CD8-positive, alpha-beta memory T cell (primary cell): Measurements from ENCODE around the gene SLAMF8. TPM values are rescaled to one million over a fixed set of nuclear protein-coding genes. Genes with fewer than 3 reads are reported as not detected.
A peak's percentile ranks its signal among the peaks of the same experiment; 100 is the strongest.

ENCODE experiments used
- CTCF ChIA-PET: fragments of 350-600 bp; sonication (Branson Sonifier 250); formaldehyde crosslinking; loops from one replicate; lab custom pipeline; 2021; ENCODE audit warnings: antibody characterized with exemption; lab: Charles Lee
- POLR2A ChIA-PET: fragments of 350-600 bp; sonication (Branson Sonifier 250); formaldehyde crosslinking; loops from one replicate; lab custom pipeline; 2021; ENCODE audit warnings: antibody characterized with exemption; lab: Charles Lee
- DNase-seq, 5 donors: peaks; one replicate each; pipeline versions ENCODE4 v3.0.0 to v3.0.0-alpha.2; 2020 to 2022; ENCODE audit warnings: mixed read lengths in 1 of 5
- H3K27ac ChIP-seq: one replicate; pipeline ENCODE4 v1.7.0; 2013; ENCODE audit warnings: low read depth, mild to moderate bottlenecking, low read length, moderate library complexity
- H3K27me3 ChIP-seq: 2 replicates; pipeline ENCODE4 v1.7.0; 2013; ENCODE audit warnings: low read length, mild to moderate bottlenecking; ENCODE audit not compliant: insufficient read depth, poor library complexity, severe bottlenecking
- H3K36me3 ChIP-seq: 2 replicates; pipeline ENCODE4 v1.7.0; 2013; ENCODE audit warnings: mild to moderate bottlenecking, low read length, moderate library complexity; ENCODE audit not compliant: insufficient read depth
- H3K4me1 ChIP-seq: 2 replicates; pipeline ENCODE4 v1.7.0; 2013; ENCODE audit warnings: mild to moderate bottlenecking, low read length, moderate library complexity; ENCODE audit not compliant: insufficient read depth
- H3K4me3 ChIP-seq: 2 replicates; pipeline ENCODE4 v1.7.0; 2013; ENCODE audit warnings: mild to moderate bottlenecking, low read length
- H3K9me3 ChIP-seq: 2 replicates; pipeline ENCODE4 v1.7.0; 2013; ENCODE audit warnings: mild to moderate bottlenecking, low read length
- H3K27ac Mint-ChIP-seq, 8 donors: one replicate each; pipeline ENCODE4 v1.8.0; 2020 to 2021; ENCODE audit warnings: mixed read lengths in 8 of 8, mild to moderate bottlenecking in 6 of 8, inconsistent platforms in 3 of 8, moderate library complexity in 3 of 8
- H3K27me3 Mint-ChIP-seq, 2 donors: one replicate each; pipeline ENCODE4 v1.8.0; 2020 to 2021; ENCODE audit warnings: mixed read lengths in 2 of 2, mild to moderate bottlenecking in 1 of 2, moderate library complexity in 1 of 2
- H3K36me3 Mint-ChIP-seq, 3 donors: one replicate each; pipeline ENCODE4 v1.8.0; 2020 to 2021; ENCODE audit warnings: mixed read lengths in 3 of 3, inconsistent platforms in 1 of 3, mild to moderate bottlenecking in 1 of 3
- H3K4me1 Mint-ChIP-seq, 3 donors: one replicate each; pipeline ENCODE4 v1.8.0; 2020 to 2021; ENCODE audit warnings: mixed read lengths in 3 of 3, inconsistent platforms in 1 of 3, mild to moderate bottlenecking in 1 of 3
- H3K4me3 Mint-ChIP-seq, 7 donors: one replicate each; pipeline ENCODE4 v1.8.0; 2020 to 2021; ENCODE audit warnings: mixed read lengths in 7 of 7, mild to moderate bottlenecking in 6 of 7, moderate library complexity in 4 of 7, inconsistent platforms in 2 of 7
- H3K9me3 Mint-ChIP-seq, 5 donors: one replicate each; pipeline ENCODE4 v1.8.0; 2020 to 2022; ENCODE audit warnings: mixed read lengths in 5 of 5, mild to moderate bottlenecking in 3 of 5, moderate library complexity in 2 of 5, inconsistent platforms in 1 of 5
- polyA plus RNA-seq: library from polyadenylated mRNA; unstranded; fragments of 300-500 nt; fragmentation: Illumina TruSeq; gene quantifications from one replicate; pipeline ENCODE4 v1.2.3, GENCODE V29; 2021
- total RNA-seq, 2 experiments: library from RNA; stranded (reverse); gene quantifications; one replicate each; pipeline ENCODE4 v1.2.3, GENCODE V29; 2021

The SLAMF8 gene
- total and polyA plus RNA-seq, 3 experiments from 2014 or later: 3.2 to 7.3 (median 4.0) TPM

DNA sequence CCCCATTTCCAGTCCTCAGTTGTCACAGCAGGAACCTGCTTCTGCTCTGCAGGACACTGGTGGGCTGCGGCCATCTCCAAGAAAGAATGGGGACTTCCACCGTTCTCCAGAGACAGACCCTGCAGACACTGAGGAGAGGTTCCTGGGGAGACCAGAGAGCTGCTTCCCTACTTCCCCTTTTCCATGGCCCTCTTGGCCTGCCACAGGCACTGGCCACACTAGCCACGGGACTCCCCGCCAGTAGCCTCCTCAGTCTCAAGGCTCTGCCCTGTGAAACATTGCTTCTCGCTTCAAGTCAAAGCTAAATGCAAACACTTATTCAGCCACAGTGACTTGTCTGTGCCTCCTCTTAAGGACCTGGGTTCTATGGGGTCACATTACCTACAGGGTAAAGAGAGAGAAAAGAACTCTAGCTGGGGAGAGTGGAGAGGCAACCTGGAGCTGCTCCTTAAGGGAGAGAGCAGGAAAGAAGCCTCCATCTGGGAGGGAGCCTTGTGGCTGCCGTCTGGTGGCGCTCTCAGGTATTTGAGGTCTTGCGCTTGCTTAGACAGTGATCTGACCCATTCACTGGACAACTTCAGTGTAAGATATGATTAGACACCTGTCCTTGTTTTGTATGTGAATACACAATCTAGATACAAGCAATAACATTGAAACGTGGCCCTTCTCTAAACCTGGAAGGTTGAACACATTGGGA lies 5.4 kb upstream of the SLAMF8 start:
- POLR2A ChIA-PET: no interaction called here

GRCh38 chr1:159823406-159823805 lies 3.3 kb upstream of the SLAMF8 start:
- peaks cover 5% of the 10 kb centered on the region for H3K9me3 ChIP-seq
- Mint-ChIP-seq H3K27ac (no peak overlapping the region), H3K4me3 (peak overlapping the region in 1 of 7 donors; percentile 14), H3K4me1 (peaks cover 65 to 86% (median 81%) of the 10 kb centered on the region in 3 donors), H3K9me3 (peaks cover 2 to 19% (median 10%) of the 10 kb centered on the region in 5 donors), H3K27me3 (peaks cover 0 to 5% of the 10 kb centered on the region in 2 donors), H3K36me3 (peaks cover 0 to 6% (median 0%) of the 10 kb centered on the region in 3 donors)
- no peak overlapping the region for H3K27ac ChIP-seq
- no peak overlapping the region for H3K4me3 ChIP-seq
- no peak for DNase-seq
- no peaks in the 10 kb centered on the region for H3K27me3 ChIP-seq
- POLR2A ChIA-PET: no interaction called here
- CTCF ChIA-PET: interaction anchor here (0.9 to 1.1 kb wide), 2 partner anchors 24 to 68 kb away, joined by 3 to 5 read pairs; no protein-coding TSS in a partner anchor
- H3K36me3 ChIP-seq: no peaks in the 10 kb centered on the region
- peaks cover 49% of the 10 kb centered on the region for H3K4me1 ChIP-seq

More for the DNA sequence above, 5.4 kb upstream of the SLAMF8 start:
- Mint-ChIP-seq H3K4me3 (peak overlapping the region in 1 of 7 donors; percentile 10), H3K36me3 (peaks cover 0 to 2% (median 0%) of the 10 kb centered on the region in 3 donors), H3K27me3 (peaks cover 0 to 2% of the 10 kb centered on the region in 2 donors), H3K9me3 (no peaks in the 10 kb centered on the region), H3K27ac (peak overlapping the region in 2 of 8 donors; percentile 14 to 38), H3K4me1 (peaks cover 45 to 69% (median 65%) of the 10 kb centered on the region in 3 donors)
- H3K36me3 ChIP-seq: no peaks in the 10 kb centered on the region
- H3K9me3 ChIP-seq: no peaks in the 10 kb centered on the region
- peaks cover 29% of the 10 kb centered on the region for H3K4me1 ChIP-seq
- no peak overlapping the region for H3K4me3 ChIP-seq
- no peak for DNase-seq
- CTCF ChIA-PET: interaction anchor here (0.7 to 4.0 kb wide), 6 partner anchors 9 to 71 kb away, joined by 3 to 18 read pairs (median 6); partner anchors contain the start of gene FCRL6
- no peaks in the 10 kb centered on the region for H3K27me3 ChIP-seq
- no peak overlapping the region for H3K27ac ChIP-seq

DNA sequence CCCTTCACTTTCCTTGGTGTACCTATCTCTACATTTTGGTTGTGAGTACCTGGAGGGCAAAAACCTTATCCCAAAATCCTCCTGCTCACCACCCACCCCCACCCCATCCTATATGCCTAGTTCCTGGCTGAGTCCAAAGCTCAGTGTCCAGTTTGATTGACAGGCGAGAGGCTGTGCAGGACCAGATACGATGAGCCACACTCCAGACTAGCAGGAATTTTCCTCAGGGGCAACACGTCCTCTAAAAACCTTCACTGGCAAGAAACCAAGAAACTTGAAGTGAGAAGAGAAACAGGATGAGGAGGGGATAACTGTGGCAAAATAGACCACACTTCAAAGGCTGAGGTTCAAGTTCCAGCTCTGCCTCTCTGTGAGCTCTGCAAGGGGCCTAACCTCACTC lies 1.1 kb upstream of the SLAMF8 start:
- Histone ChIP-seq H3K4me1 (peaks cover 57% of the 10 kb centered on the region), H3K9me3 (peaks cover 8% of the 10 kb centered on the region), H3K27ac (no peak overlapping the region), H3K27me3 (no peaks in the 10 kb centered on the region), H3K4me3 (peak overlapping the region; percentile 18), H3K36me3 (no peaks in the 10 kb centered on the region)
- Mint-ChIP-seq H3K4me3 (peak overlapping the region; percentile 57 to 90 (median 80)), H3K36me3 (peaks cover 5 to 19% (median 6%) of the 10 kb centered on the region in 3 donors), H3K9me3 (peaks cover 12 to 39% (median 27%) of the 10 kb centered on the region in 5 donors), H3K27ac (peak overlapping the region in 5 of 8 donors; percentile 5 to 90 (median 83)), H3K27me3 (peaks cover 0 to 6% of the 10 kb centered on the region in 2 donors), H3K4me1 (peaks cover 82 to 93% (median 89%) of the 10 kb centered on the region in 3 donors)
- ChIA-PET CTCF (interaction anchor here (1.0 to 1.6 kb wide), 4 partner anchors 13 to 67 kb away, joined by 3 to 4 read pairs (median 3); partner anchors contain the start of gene DUSP23), POLR2A (interaction anchor here (0.9 to 1.1 kb wide), 2 partner anchors 8 to 100 kb away, joined by 3 read pairs; partner anchors contain the start of gene TAGLN2)
- DNase-seq: no peak

- no peaks in the 10 kb centered on the region for H3K27me3 ChIP-seq
- peaks cover 8% of the 10 kb centered on the region for H3K9me3 ChIP-seq
- no peak for DNase-seq
- H3K27me3 Mint-ChIP-seq: peaks cover 0 to 6% of the 10 kb centered on the region in 2 donors
- peak overlapping the region; percentile 55 to 97 (median 88) for H3K27ac Mint-ChIP-seq
- ChIA-PET POLR2A (interaction anchor here (1.0 to 1.3 kb wide), 3 partner anchors 27 to 96 kb away, joined by 4 to 6 read pairs (median 4); no protein-coding TSS in a partner anchor), CTCF (interaction anchor here (0.9 to 2.4 kb wide), 7 partner anchors 8 to 67 kb away, joined by 3 to 13 read pairs (median 6); partner anchors contain the start of gene DUSP23)
- H3K27ac ChIP-seq: peak overlapping the region; percentile 39
- H3K36me3 Mint-ChIP-seq: peaks cover 5 to 19% (median 6%) of the 10 kb centered on the region in 3 donors
- peaks cover 12 to 39% (median 27%) of the 10 kb centered on the region in 5 donors for H3K9me3 Mint-ChIP-seq
- H3K4me1 ChIP-seq: peaks cover 57% of the 10 kb centered on the region
- H3K36me3 ChIP-seq: no peaks in the 10 kb centered on the region
- peak overlapping the region; percentile 38 for H3K4me3 ChIP-seq
- H3K4me1 Mint-ChIP-seq: peaks cover 78 to 87% (median 84%) of the 10 kb centered on the region in 3 donors
- peak overlapping the region; percentile 57 to 90 (median 80) for H3K4me3 Mint-ChIP-seq
Measured at GRCh38 chr1:159827102-159827490, 423 bp downstream of the SLAMF8 start.

DNA sequence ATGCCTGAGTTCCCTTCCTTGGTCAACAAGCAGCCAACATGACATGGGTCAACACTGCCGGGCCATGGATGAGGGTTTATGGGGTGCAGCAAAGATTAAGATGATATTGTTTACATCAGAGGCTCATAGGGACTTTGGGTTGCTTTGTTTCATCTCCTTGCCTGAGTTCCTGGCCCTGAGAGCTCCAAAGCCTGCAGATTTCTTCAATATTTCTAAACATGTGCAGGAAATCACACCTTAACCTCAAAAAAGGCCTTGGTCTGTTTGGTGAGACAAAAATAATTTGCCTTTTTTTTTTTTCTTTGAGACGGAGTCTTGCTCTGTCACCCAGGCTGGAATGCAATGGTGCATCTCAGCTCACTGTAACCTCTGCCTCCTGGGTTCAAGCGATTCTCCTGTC lies 876 bp downstream of the SLAMF8 start:
- peak overlapping the region; percentile 55 to 97 (median 88) for H3K27ac Mint-ChIP-seq
- no peaks in the 10 kb centered on the region for H3K27me3 ChIP-seq
- peak overlapping the region; percentile 39 for H3K27ac ChIP-seq
- peaks cover 8% of the 10 kb centered on the region for H3K9me3 ChIP-seq
- ChIA-PET CTCF (interaction anchor here (0.9 to 2.4 kb wide), 8 partner anchors 9 to 66 kb away, joined by 3 to 13 read pairs (median 6); partner anchors contain the start of gene DUSP23), POLR2A (interaction anchor here (0.7 to 1.3 kb wide), 3 partner anchors 26 to 96 kb away, joined by 4 to 6 read pairs (median 5); no protein-coding TSS in a partner anchor)
- peak in 1 of 5 donors; percentile 73 for DNase-seq
- peaks cover 12 to 39% (median 27%) of the 10 kb centered on the region in 5 donors for H3K9me3 Mint-ChIP-seq
- no peaks in the 10 kb centered on the region for H3K36me3 ChIP-seq
- H3K27me3 Mint-ChIP-seq: peaks cover 0 to 6% of the 10 kb centered on the region in 2 donors
- H3K4me1 Mint-ChIP-seq: peaks cover 74 to 82% (median 80%) of the 10 kb centered on the region in 3 donors
- H3K4me3 ChIP-seq: peak overlapping the region; percentile 38
- H3K36me3 Mint-ChIP-seq: peaks cover 5 to 19% (median 6%) of the 10 kb centered on the region in 3 donors
- H3K4me3 Mint-ChIP-seq: peak overlapping the region; percentile 57 to 90 (median 80)
- peaks cover 57% of the 10 kb centered on the region for H3K4me1 ChIP-seq

- no peak for DNase-seq
- Histone ChIP-seq H3K4me3 (peak overlapping the region; percentile 38), H3K4me1 (peaks cover 57% of the 10 kb centered on the region), H3K27me3 (no peaks in the 10 kb centered on the region), H3K9me3 (peaks cover 8% of the 10 kb centered on the region), H3K36me3 (no peaks in the 10 kb centered on the region), H3K27ac (no peak overlapping the region)
- Mint-ChIP-seq H3K27me3 (peaks cover 0 to 6% of the 10 kb centered on the region in 2 donors), H3K27ac (peak overlapping the region in 3 of 8 donors; percentile 18 to 83 (median 40)), H3K9me3 (peaks cover 12 to 39% (median 27%) of the 10 kb centered on the region in 5 donors), H3K36me3 (peaks cover 5 to 19% (median 6%) of the 10 kb centered on the region in 3 donors), H3K4me3 (peak overlapping the region; percentile 43 to 90 (median 80)), H3K4me1 (peaks cover 68 to 78% (median 76%) of the 10 kb centered on the region in 3 donors)
- ChIA-PET CTCF (interaction anchor here (0.9 to 2.4 kb wide), 6 partner anchors 22 to 118 kb away, joined by 3 to 8 read pairs (median 5); partner anchors contain the start of gene DUSP23), POLR2A (interaction anchor here (0.7 to 1.1 kb wide), 2 partner anchors 26 to 28 kb away, joined by 5 to 6 read pairs; no protein-coding TSS in a partner anchor)
Measured at GRCh38 chr1:159828176-159828575, 1.5 kb downstream of the SLAMF8 start.

DNA sequence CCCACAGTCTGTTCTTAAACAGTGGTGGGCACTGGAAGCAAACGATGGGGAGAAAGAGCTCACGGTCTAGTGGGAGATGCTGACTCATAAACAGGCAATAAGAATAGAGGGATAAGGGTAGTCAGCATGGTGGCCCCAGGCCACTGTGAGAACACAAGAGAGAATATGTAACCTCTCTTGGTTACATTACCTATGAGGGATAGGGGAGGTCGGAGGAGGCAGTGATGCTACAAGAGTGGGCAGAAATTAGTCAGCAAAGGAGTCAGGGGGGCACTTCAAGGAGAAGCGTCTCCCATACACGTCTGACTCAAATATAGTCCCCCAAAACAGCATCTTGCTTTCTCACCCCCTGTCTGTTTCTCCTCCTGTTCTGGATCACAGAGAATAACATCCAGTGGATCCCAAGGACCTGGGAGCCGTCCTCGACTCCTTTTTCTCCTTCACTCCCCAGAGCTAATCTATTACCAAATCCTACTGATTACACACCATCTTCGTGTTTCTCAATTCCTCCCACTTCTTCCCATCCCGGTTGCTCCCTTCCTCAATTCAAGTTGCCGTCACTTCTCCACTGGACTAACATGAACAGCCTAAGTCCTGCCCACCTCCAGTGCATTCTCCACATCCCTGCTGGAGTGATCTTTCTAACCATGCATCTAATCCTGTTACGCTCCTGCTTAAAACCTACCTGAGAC lies 2.1 kb downstream of the SLAMF8 start:
- Histone ChIP-seq H3K36me3 (no peaks in the 10 kb centered on the region), H3K9me3 (peaks cover 8% of the 10 kb centered on the region)
- CTCF ChIA-PET: interaction anchor here (0.9 to 2.4 kb wide), 4 partner anchors 29 to 117 kb away, joined by 3 to 6 read pairs (median 5); partner anchors contain the start of gene DUSP23

More for the DNA sequence above, 2.1 kb downstream of the SLAMF8 start:
- POLR2A ChIA-PET: no interaction called here
- Histone ChIP-seq H3K4me1 (peaks cover 53% of the 10 kb centered on the region), H3K27ac (no peak overlapping the region), H3K27me3 (no peaks in the 10 kb centered on the region), H3K4me3 (peak overlapping the region; percentile 38)
- Mint-ChIP-seq H3K4me3 (peak overlapping the region; percentile 56 to 81 (median 74)), H3K9me3 (peaks cover 12 to 39% (median 27%) of the 10 kb centered on the region in 5 donors), H3K27ac (peak overlapping the region in 2 of 8 donors; percentile 43 to 75), H3K27me3 (peaks cover 0 to 6% of the 10 kb centered on the region in 2 donors), H3K4me1 (peaks cover 64 to 73% (median 70%) of the 10 kb centered on the region in 3 donors), H3K36me3 (peaks cover 7 to 25% (median 7%) of the 10 kb centered on the region in 3 donors)
- no peak for DNase-seq
